HCT116 (cell line): Measurements from ENCODE around the gene KERA. TPM values are rescaled to one million over a fixed set of nuclear protein-coding genes. Genes with fewer than 3 reads are reported as not detected.
"Not testable (repeated sequence)": the region's sequence is repeated elsewhere in the genome, so short reads cannot be mapped to it uniquely, and the experiment has no call there.

Experiments
- ATAC-seq: fragments of 200-7000 bp; cut with Tn5 transposase; 2 replicates; pipeline ENCODE4 v1.9.1; 2020; ENCODE audit warnings: mild to moderate bottlenecking, moderate library complexity
- BruUV-seq: library from RNA; stranded (reverse); fragments of 400-500 nt; replicated peaks from 2 replicates; lab custom pipeline; 2021; lab: Mats Ljungman, UMichigan
- CTCF ChIA-PET: fragments of 300-600 bp; sonication (Branson Sonifier 250); formaldehyde crosslinking; loops from one replicate; lab custom pipeline; 2021; ENCODE audit warnings: antibody characterized with exemption; lab: Charles Lee
- POLR2A ChIA-PET: fragments of 300-600, 350-600 bp; sonication (Branson Sonifier 250); formaldehyde crosslinking; loops from one replicate; lab custom pipeline; 2021; ENCODE audit warnings: antibody characterized with exemption; lab: Charles Lee
- RAD21 ChIA-PET, 2 experiments: fragments of 300-600 bp; sonication (Branson Sonifier 250); formaldehyde crosslinking; loops; one replicate each; lab custom pipeline; 2023; ENCODE audit warnings: low total read pairs in 2 of 2; ENCODE audit not compliant: uncharacterized antibody in 2 of 2, unreplicated experiment in 2 of 2, low non-redundant PET in 1 of 2; lab: Charles Lee
- DNase-seq: peaks from one replicate; pipeline ENCODE4 v3.0.0-alpha.2; 2010; ENCODE audit warnings: low read depth, low spot score
- H2AFZ ChIP-seq: fragments of 200-600 bp; shearing (Covaris generic), sonication (generic); 2 replicates; pipeline ENCODE4 v1.6.1; 2017; ENCODE audit warnings: low read depth, mixed run types, mixed read lengths, antibody characterized with exemption, low read length; ENCODE audit not compliant: poor library complexity, severe bottlenecking
- H3K27ac ChIP-seq: 2 replicates; pipeline ENCODE4 v1.5.1; 2012; ENCODE audit warnings: low read depth, low read length
- H3K27me3 ChIP-seq: fragments of 200-600 bp; sonication (generic); 2 replicates; pipeline ENCODE4 v1.6.1; 2016; ENCODE audit warnings: mixed run types, low read length, mixed read lengths; ENCODE audit not compliant: insufficient read depth
- H3K36me3 ChIP-seq, 2 experiments: fragments of 200-500 bp in 1 of 2; fragments of 200-600 bp in 1 of 2; sonication (Bioruptor generic) in 1 of 2; sonication (generic) in 1 of 2; 2 replicates each; pipeline versions ENCODE4 v1.5.1 to v1.6.1; 2014 to 2016; ENCODE audit warnings: low read length in 2 of 2, inconsistent platforms in 1 of 2, mixed read lengths in 1 of 2, mixed run types in 1 of 2; ENCODE audit not compliant: insufficient read depth in 2 of 2, control insufficient read depth in 1 of 2
- H3K4me1 ChIP-seq, 2 experiments: fragments of 200-600 bp in 1 of 2; sonication (generic) in 1 of 2; 2 replicates each; pipeline versions ENCODE4 v1.5.1 to v1.6.1; 2012 to 2017; ENCODE audit warnings: low read length in 2 of 2, inconsistent platforms in 1 of 2, mild to moderate bottlenecking in 1 of 2, mixed read lengths in 1 of 2, mixed run types in 1 of 2, moderate library complexity in 1 of 2; ENCODE audit not compliant: insufficient read depth in 2 of 2, control insufficient read depth in 1 of 2
- H3K4me2 ChIP-seq: fragments of 200-600 bp; sonication (generic); 2 replicates; pipeline ENCODE4 v1.6.1; 2017; ENCODE audit warnings: mixed run types, low read length, mixed read lengths
- H3K4me3 ChIP-seq, 2 experiments: fragments of 200-600 bp in 1 of 2; sonication (generic) in 1 of 2; replicated peaks in 1 of 2; 2 replicates each; pipeline ENCODE4 v1.5.1; 2011 to 2016; ENCODE audit warnings: low read length in 2 of 2, control low read depth in 1 of 2, low read depth in 1 of 2, mild to moderate bottlenecking in 1 of 2, mixed read lengths in 1 of 2, mixed run types in 1 of 2
- H3K79me2 ChIP-seq: fragments of 200-600 bp; sonication (generic); 2 replicates; pipeline ENCODE4 v1.6.1; 2017; ENCODE audit warnings: mild to moderate bottlenecking, mixed run types, low read length, moderate library complexity, mixed read lengths; ENCODE audit not compliant: insufficient read depth
- H3K9ac ChIP-seq: fragments of 200-600 bp; sonication (generic); 2 replicates; pipeline ENCODE4 v1.6.1; 2016; ENCODE audit warnings: low read length, mixed read lengths
- H3K9me2 ChIP-seq: fragments of 200-600 bp; sonication (generic), shearing (Covaris generic); 2 replicates; pipeline ENCODE4 v1.6.1; 2017; ENCODE audit warnings: mixed run types, mild to moderate bottlenecking, moderate library complexity; ENCODE audit not compliant: insufficient read depth
- H3K9me3 ChIP-seq, 2 experiments: fragments of 200-500 bp in 1 of 2; fragments of 200-600 bp in 1 of 2; sonication (Bioruptor generic) in 1 of 2; sonication (generic) in 1 of 2; 2 replicates each; pipeline ENCODE4 v1.6.1; 2014 to 2017; ENCODE audit warnings: low read length in 2 of 2, mixed read lengths in 2 of 2, inconsistent platforms in 1 of 2, low read depth in 1 of 2, mild to moderate bottlenecking in 1 of 2, mixed run types in 1 of 2, moderate library complexity in 1 of 2; ENCODE audit not compliant: control insufficient read depth in 1 of 2, insufficient read depth in 1 of 2
- H4K20me1 ChIP-seq: fragments of 200-600 bp; sonication (generic), shearing (Covaris generic); 2 replicates; pipeline ENCODE4 v1.6.1; 2017; ENCODE audit warnings: mixed run types, mild to moderate bottlenecking, moderate library complexity; ENCODE audit not compliant: insufficient read depth
- CBX3 ChIP-seq: IDR thresholded peaks from 2 replicates; pipeline ENCODE4 v1.6.1; 2012; ENCODE audit warnings: low read depth
- EGR1 ChIP-seq: IDR thresholded peaks from 2 replicates; pipeline ENCODE4 v1.6.1; 2012; ENCODE audit warnings: low read depth
- EZH2 ChIP-seq: fragments of 200-600 bp; sonication (generic); IDR thresholded peaks from 2 replicates; pipeline ENCODE4 v1.6.1; 2017; ENCODE audit warnings: antibody characterized with exemption, mixed run types
- FOSL1 ChIP-seq: IDR thresholded peaks from 2 replicates; pipeline ENCODE4 v1.6.1; 2012; ENCODE audit warnings: low read depth
- intact Hi-C: fragments of 100-400 bp; cut with micrococcal nuclease; formaldehyde crosslinking; loops from 2 replicates; pipeline ENCODE4 v1.10.0; 2022
- total RNA-seq: library from RNA; stranded (reverse); gene quantifications from one replicate; pipeline ENCODE4 v1.2.1, GENCODE V29; 2021; ENCODE audit not compliant: unreplicated experiment
- TF ChIP-seq, protein P1 (sequence below): IDR thresholded peaks from 2 replicates; pipeline ENCODE4 v1.6.1; 2012
- TF ChIP-seq, protein P2 (sequence below): IDR thresholded peaks from 2 replicates; pipeline ENCODE4 v1.6.1; 2012; ENCODE audit warnings: low read depth

KERA gene
- total RNA-seq, 1 experiment from 2014 or later: not detected

DNA sequence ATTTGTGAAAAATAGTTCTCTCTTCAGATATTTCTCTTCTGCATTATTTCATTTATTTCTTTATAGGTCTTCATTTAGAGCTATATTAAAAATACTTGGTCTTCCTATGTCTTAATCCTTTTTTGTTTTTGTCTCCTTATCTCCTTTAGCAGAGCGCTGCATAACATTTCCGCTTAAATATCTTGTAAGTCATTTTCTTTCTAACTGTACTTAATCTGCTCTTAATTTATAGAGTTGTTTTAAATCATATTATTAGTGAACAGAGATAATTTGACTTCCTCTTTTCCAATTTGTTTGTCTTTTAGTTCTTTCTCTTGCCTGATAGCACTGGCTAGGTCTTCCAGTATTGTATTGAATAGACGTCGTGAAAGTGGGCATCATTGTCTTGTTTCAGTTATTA, 35.5 kb upstream of the KERA start:
- no peak for TF ChIP-seq FOSL1
- no peak for TF ChIP-seq EGR1
- no peak for TF ChIP-seq CBX3
- TF ChIP-seq, protein P1, sequence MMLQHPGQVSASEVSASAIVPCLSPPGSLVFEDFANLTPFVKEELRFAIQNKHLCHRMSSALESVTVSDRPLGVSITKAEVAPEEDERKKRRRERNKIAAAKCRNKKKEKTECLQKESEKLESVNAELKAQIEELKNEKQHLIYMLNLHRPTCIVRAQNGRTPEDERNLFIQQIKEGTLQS: no peak
- intact Hi-C loops: no loop called here
- ChIA-PET RAD21 (no interaction called here), CTCF (no interaction called here), POLR2A (no interaction called here)
- BruUV-seq: no TSS peak
- Histone ChIP-seq H2AFZ (no peak overlapping the region), H3K9ac (no peak overlapping the region), H3K27me3 (no peaks in the 10 kb centered on the region), H4K20me1 (no peaks in the 10 kb centered on the region), H3K27ac (no peak overlapping the region), H3K9me2 (no peaks in the 10 kb centered on the region), H3K9me3 (peaks cover 0 to 5% of the 10 kb centered on the region in 2 experiments; a peak in 1 of 4 replicates), H3K4me3 (no peak overlapping the region), H3K36me3 (no peaks in the 10 kb centered on the region), H3K4me1 (peaks cover 0 to 1% of the 10 kb centered on the region in 2 experiments; a peak in 2 of 4 replicates), H3K4me2 (no peak overlapping the region), H3K79me2 (no peaks in the 10 kb centered on the region)
- no peak for DNase-seq
- ATAC-seq: no peak

DNA sequence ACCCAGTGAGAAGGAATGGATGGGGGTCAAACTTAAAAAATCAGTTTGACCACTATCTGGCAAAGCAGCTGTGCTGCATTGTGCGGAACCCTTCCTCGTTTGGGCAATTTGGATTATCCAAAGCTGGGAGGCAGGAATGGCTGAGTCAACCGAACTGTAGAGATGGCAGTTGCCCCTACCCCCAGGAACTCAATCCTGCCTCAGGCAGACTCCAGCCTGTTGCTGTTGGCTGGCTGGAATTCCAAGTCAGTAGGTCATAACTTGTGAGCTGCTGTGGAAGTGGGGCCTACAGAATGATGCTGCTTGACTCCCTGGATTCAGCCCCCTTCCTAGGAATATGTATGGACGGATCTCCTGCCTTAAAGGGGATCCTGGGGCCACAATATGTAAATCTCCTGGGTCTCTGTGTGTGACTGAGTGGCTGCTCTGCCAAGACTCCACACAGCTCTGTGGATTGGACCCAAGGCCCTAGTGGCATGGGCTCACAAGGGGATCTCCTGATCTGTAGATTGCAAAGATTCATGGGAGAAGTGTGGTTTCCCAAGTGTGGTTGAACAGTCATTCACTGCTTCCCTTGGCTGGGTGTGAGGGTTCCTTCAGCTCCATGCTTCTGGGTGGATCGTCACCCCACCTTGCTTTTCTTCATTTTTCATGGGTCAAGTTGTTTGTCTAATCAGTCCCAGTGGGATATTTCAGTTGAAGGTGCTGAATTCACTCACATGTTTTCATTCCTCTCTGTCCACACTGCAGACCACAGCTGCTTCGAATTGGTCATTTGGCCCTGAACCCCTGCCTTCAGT, 34.3 kb upstream of the KERA start:
- Histone ChIP-seq H3K9ac (no peak overlapping the region), H3K9me3 (peaks cover 0 to 5% of the 10 kb centered on the region in 2 experiments; a peak in 1 of 4 replicates), H4K20me1 (no peaks in the 10 kb centered on the region), H3K4me3 (no peak overlapping the region), H3K27me3 (no peaks in the 10 kb centered on the region), H2AFZ (no peak overlapping the region), H3K36me3 (no peaks in the 10 kb centered on the region), H3K9me2 (no peaks in the 10 kb centered on the region), H3K4me2 (no peak overlapping the region), H3K79me2 (no peaks in the 10 kb centered on the region), H3K27ac (no peak overlapping the region), H3K4me1 (no peaks in the 10 kb centered on the region)
- BruUV-seq: no TSS peak
- intact Hi-C loops: no loop called here
- CTCF ChIA-PET: no interaction called here
- TF ChIP-seq EZH2: no peak
- TF ChIP-seq, protein P2, sequence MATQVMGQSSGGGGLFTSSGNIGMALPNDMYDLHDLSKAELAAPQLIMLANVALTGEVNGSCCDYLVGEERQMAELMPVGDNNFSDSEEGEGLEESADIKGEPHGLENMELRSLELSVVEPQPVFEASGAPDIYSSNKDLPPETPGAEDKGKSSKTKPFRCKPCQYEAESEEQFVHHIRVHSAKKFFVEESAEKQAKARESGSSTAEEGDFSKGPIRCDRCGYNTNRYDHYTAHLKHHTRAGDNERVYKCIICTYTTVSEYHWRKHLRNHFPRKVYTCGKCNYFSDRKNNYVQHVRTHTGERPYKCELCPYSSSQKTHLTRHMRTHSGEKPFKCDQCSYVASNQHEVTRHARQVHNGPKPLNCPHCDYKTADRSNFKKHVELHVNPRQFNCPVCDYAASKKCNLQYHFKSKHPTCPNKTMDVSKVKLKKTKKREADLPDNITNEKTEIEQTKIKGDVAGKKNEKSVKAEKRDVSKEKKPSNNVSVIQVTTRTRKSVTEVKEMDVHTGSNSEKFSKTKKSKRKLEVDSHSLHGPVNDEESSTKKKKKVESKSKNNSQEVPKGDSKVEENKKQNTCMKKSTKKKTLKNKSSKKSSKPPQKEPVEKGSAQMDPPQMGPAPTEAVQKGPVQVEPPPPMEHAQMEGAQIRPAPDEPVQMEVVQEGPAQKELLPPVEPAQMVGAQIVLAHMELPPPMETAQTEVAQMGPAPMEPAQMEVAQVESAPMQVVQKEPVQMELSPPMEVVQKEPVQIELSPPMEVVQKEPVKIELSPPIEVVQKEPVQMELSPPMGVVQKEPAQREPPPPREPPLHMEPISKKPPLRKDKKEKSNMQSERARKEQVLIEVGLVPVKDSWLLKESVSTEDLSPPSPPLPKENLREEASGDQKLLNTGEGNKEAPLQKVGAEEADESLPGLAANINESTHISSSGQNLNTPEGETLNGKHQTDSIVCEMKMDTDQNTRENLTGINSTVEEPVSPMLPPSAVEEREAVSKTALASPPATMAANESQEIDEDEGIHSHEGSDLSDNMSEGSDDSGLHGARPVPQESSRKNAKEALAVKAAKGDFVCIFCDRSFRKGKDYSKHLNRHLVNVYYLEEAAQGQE: no peak
- POLR2A ChIA-PET: no interaction called here
- ATAC-seq: no peak
- DNase-seq: no peak
- RAD21 ChIA-PET: no interaction called here

DNA sequence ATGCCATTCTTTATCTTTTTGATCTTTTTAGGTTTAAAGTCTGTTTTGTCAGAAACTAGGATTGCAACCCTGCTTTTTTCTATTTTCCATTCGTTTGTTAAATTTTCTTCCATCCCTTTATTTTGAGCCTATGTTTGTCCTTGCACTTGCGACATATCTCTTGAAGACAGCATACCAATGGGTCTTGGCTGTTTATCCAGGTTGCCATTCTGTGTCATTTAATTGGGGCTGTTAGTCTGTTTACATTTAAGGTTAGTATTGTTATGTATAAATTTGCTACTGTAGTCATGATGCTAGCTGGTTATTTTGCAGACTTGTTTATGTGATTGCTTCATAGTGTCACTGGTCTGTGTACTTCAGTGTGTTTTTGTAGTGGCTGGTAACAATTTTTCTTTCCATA, 32.1 kb upstream of the KERA start:
- H3K27me3 ChIP-seq, H3K79me2 ChIP-seq, RAD21 ChIA-PET, H3K36me3 ChIP-seq, ATAC-seq, H4K20me1 ChIP-seq, H2AFZ ChIP-seq, H3K4me3 ChIP-seq, intact Hi-C loops, H3K27ac ChIP-seq, POLR2A ChIA-PET, H3K4me1 ChIP-seq, CTCF ChIA-PET, BruUV-seq, H3K9me3 ChIP-seq, DNase-seq, H3K4me2 ChIP-seq, H3K9me2 ChIP-seq, H3K9ac ChIP-seq: not testable (repeated sequence)
